ENCODE data around the gene BACH2. TPM values are rescaled to one million over a fixed set of nuclear protein-coding genes. Genes with fewer than 3 reads are reported as not detected.

BACH2 gene
- total RNA-seq, 1 experiment from 2014 or later = 3.3 TPM

- ChIA-PET POLR2A (no interaction called here), CTCF (no interaction called here), RAD21 (ENCODE audit: low non-redundant PET in 1 of 2, low total read pairs in 2 of 2, uncharacterized antibody in 2 of 2, unreplicated experiment in 2 of 2) (no interaction called here)
- Histone ChIP-seq H3K27me3 (ENCODE audit: insufficient read depth, low read length) (no peaks in the 10 kb centered on the region), H4K20me1 (ENCODE audit: insufficient read depth) (no peaks in the 10 kb centered on the region), H3K36me3 (ENCODE audit: control insufficient read depth in 1 of 2, insufficient read depth in 2 of 2, low read length in 2 of 2) (no peaks in the 10 kb centered on the region), H3K4me1 (ENCODE audit: control insufficient read depth in 1 of 2, insufficient read depth in 2 of 2, low read length in 2 of 2) (0 out of 4 replicates have a peak, but pooled peaks cover 0 to 3% of the 10 kb centered on the region in 2 experiments), H3K9ac (ENCODE audit: low read length) (no peak overlapping the region), H2AFZ (ENCODE audit: low read depth, low read length, poor library complexity, severe bottlenecking) (no peak overlapping the region), H3K9me3 (ENCODE audit: control insufficient read depth in 1 of 2, insufficient read depth in 1 of 2, low read depth in 1 of 2, low read length in 2 of 2) (no peaks in the 10 kb centered on the region), H3K4me3 (replicated peaks in 1 of 2; ENCODE audit: low read depth in 1 of 2, low read length in 2 of 2) (no peak overlapping the region), H3K79me2 (ENCODE audit: insufficient read depth, low read length) (no peaks in the 10 kb centered on the region), H3K9me2 (ENCODE audit: insufficient read depth) (no peaks in the 10 kb centered on the region), H3K27ac (ENCODE audit: low read depth, low read length) (no peak overlapping the region), H3K4me2 (ENCODE audit: low read length) (no peak overlapping the region)
- ATAC-seq (no peak), DNase-seq (ENCODE audit: low read depth, low spot score) (no peak)
- TF ChIP-seq YY1 (IDR thresholded peaks at IDR 0.05; ENCODE audit: extremely low read depth, insufficient replicate concordance, low read depth, low read length) = no peak
- no TSS peak for BruUV-seq (replicated peaks)
- intact Hi-C loops (cut with micrococcal nuclease) = no loop called here
These were observed 27.1 kb upstream of the BACH2 start for GRCh38 chr6:90323706-90324105.

- Histone ChIP-seq H3K79me2 (ENCODE audit: insufficient read depth, low read length) (no peaks in the 10 kb centered on the region), H3K9me2 (ENCODE audit: insufficient read depth) (no peaks in the 10 kb centered on the region), H3K9ac (ENCODE audit: low read length) (no peak overlapping the region), H4K20me1 (ENCODE audit: insufficient read depth) (no peaks in the 10 kb centered on the region), H3K9me3 (ENCODE audit: control insufficient read depth in 1 of 2, insufficient read depth in 1 of 2, low read depth in 1 of 2, low read length in 2 of 2) (no peaks in the 10 kb centered on the region), H3K4me2 (ENCODE audit: low read length) (no peak overlapping the region), H3K4me3 (replicated peaks in 1 of 2; ENCODE audit: low read depth in 1 of 2, low read length in 2 of 2) (no peak overlapping the region), H3K36me3 (ENCODE audit: control insufficient read depth in 1 of 2, insufficient read depth in 2 of 2, low read length in 2 of 2) (no peaks in the 10 kb centered on the region), H2AFZ (ENCODE audit: low read depth, low read length, poor library complexity, severe bottlenecking) (no peak overlapping the region), H3K27ac (ENCODE audit: low read depth, low read length) (no peak overlapping the region), H3K27me3 (ENCODE audit: insufficient read depth, low read length) (no peaks in the 10 kb centered on the region), H3K4me1 (ENCODE audit: control insufficient read depth in 1 of 2, insufficient read depth in 2 of 2, low read length in 2 of 2) (0 out of 4 replicates have a peak, but pooled peaks cover 0 to 3% of the 10 kb centered on the region in 2 experiments)
- intact Hi-C loops (cut with micrococcal nuclease) = no loop called here
- ChIA-PET RAD21 (ENCODE audit: low non-redundant PET in 1 of 2, low total read pairs in 2 of 2, uncharacterized antibody in 2 of 2, unreplicated experiment in 2 of 2) (no interaction called here), POLR2A (no interaction called here), CTCF (no interaction called here)
- ATAC-seq (no peak), DNase-seq (ENCODE audit: low read depth, low spot score) (no peak)
- BruUV-seq (replicated peaks) = no TSS peak
- TF ChIP-seq CBX3 (IDR thresholded peaks at IDR 0.05; ENCODE audit: low read depth) = no peak
- no peak for TF ChIP-seq CTCF (IDR thresholded peaks at IDR 0.05 in 2 of 3, conservative IDR thresholded peaks at IDR 0.05 in 1 of 3; ENCODE audit: borderline replicate concordance in 1 of 3, insufficient read depth in 1 of 3, low read depth in 2 of 3, low read length in 2 of 3)
- TF ChIP-seq ZFX (IDR thresholded peaks at IDR 0.05) = no peak
- no peak for TF ChIP-seq ELF1 (IDR thresholded peaks at IDR 0.05; ENCODE audit: borderline replicate concordance, low read depth)
- TF ChIP-seq POLR2AphosphoS5 (IDR thresholded peaks at IDR 0.05; ENCODE audit: low read depth, low read length) = no peak
- no peak for TF ChIP-seq MAX (IDR thresholded peaks at IDR 0.05)
- TF ChIP-seq EZH2 (IDR thresholded peaks at IDR 0.05) = no peak
These were observed 26.4 kb upstream of the BACH2 start for GRCh38 chr6:90322976-90323474.

Measured in HCT116 (cell line).